Amniotic epithelial cell (primary cell): ENCODE results near the gene VPS37B.
"Not testable (repeated sequence)": the region's sequence is repeated elsewhere in the genome, so short reads cannot be mapped to it uniquely, and the experiment has no call there.

ENCODE experiments used
- DNase-seq: peaks from one replicate; pipeline ENCODE4 v3.0.0-alpha.2; 2010; ENCODE audit warnings: low read depth

Gene VPS37B

DNA sequence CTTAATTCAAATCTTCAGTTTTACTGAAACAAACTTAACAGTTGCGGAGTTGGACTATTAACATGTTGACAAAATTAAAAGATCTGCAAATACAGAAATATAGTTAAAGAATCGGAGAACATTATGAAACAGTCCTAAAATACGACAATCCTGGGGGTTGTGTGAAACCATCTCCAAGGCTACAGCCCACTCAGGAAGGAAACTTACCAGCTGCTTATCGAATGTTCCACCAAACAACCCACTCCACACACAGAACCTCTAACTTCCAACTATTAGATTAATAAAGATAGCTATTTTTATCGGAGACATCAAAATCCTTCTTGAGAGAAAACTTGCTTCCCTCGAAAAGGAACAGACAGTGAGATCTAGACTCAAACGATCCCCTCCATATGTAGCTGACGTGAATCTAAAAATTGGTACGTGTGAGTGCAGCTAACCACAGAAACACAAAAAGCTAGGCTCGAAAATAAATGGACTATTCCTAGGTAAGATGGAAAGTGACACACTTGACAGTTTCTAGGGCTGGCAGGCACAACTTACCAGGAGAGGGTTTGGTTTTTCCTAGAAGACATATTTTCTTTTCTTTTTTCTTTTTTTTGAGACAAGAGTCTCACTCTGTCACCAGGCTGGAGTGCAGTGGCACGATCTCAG lies 12.9 kb downstream of the VPS37B start:
- no peak for DNase-seq

DNA sequence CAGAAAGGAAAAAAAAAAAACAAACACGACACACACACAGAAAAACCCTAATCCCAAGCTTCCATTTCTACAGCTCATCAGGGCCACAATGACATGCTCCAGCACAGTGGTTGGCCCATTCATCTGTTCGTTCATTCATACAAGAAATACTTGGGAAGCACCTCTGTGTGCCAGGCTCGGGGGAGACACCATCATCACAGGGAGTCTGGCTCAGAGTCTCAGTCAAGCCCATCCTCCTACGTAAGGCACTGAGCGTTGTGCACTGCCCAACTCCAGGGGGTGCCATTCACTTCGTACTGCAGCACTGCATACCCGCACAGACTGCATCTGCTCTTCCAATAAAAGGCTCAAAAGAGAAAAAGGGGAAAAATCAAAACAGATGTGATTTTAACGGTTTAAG lies 15.3 kb downstream of the VPS37B start:
- peak; percentile 70 for DNase-seq

DNA sequence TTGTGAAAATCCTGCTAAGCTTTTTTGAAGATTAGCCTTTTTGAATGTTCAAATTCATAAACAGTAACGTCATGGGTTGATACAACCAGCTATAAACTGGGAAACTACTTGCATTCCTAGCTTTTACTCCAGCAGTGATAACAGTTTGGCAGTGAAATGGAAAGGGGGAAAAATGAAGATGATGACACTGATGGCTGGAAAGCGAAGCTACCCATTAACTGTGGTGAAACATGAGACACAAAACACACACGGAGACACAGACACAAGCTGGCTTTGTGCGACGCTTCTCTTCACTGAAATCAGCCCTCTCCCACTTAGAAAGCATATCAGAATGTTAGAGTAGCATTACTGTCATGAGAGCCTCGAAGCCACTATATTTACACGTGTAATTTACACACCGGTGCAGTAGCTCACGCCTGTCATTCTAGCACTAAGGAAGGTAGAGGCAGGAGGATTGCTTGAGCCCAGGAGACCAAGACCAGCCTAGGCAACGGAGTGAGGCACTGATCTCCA lies 15.7 kb downstream of the VPS37B start:
- peak; percentile 88 for DNase-seq

DNA sequence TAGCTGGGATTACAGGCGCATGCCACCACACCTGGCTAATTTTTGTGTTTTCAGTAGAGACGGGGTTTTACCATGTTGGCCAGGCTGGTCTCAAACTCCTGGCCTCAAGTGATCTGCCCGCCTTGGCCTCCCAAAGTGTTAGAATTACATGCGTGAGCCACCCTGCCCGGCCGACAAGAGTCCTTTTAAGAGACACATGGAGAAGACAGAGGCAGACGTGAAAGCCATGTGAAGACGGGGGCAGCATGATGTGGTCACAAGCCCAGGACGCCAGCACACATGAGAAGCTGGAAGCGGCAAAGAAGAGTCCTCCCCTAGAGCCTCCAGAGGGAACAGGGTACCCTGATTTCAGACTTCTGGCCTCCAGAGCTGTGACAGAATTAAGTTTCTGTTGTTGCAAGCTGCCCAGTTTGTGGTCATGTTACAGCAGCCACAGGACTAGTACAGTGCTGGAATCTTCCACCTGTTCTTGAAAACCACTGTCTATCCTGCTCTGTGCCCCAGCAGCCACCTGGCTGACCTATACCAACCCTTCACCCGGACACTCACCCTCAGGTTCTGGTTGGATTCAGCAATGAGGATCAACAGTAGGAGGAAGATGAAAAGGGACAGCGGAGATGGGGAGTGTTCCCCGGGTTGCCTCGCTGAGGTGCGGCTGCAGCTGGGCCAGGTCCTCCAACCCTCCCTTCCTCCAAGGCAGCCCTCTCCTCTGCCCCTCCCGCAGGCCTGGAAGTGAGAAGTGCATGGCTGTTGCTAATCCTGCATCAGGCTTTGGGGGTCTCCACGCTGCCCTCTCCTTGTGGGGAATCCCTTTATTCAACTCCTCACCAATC lies 16.9 kb downstream of the VPS37B start:
- DNase-seq, result no peak

DNA sequence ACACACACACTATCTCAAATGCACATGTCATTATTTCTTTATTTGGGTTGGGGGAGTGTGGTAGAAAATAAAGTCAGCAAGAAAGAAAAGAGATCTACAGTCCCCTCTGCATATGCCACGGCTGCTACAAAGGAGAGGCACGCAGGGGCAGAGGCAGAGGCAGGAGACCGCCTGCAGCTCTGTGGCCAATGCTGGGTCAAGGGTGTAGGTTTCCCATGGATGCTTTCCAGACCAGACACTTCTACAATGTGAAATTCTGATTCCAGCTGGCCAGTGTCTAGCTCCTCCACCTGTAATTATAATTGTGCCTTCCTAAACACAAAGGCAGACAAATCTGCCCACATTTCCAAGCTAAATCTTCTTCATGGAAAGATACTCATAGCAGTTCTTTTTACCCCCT lies 19.2 kb downstream of the VPS37B start:
- DNase-seq, result no peak

DNA sequence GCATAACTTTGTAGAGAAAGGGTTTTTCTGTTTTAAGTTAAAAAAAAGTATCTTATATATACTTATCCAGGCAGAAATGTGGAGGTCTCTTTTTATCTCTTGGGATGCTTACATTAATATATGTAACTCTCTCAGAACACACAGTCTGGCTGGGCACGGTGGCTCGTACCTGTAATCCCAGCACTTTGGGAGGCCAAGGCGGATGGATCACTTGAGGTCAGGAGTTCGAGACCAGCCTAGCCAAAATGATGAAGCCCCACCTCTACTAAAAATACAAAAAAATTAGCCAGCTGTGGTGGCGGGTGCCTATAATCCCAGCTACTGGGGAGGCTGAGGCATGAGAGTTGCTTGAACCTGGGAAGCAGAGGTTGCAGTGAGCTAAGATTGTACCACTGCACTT lies 19.6 kb downstream of the VPS37B start:
- DNase-seq, result not testable (repeated sequence)

DNA sequence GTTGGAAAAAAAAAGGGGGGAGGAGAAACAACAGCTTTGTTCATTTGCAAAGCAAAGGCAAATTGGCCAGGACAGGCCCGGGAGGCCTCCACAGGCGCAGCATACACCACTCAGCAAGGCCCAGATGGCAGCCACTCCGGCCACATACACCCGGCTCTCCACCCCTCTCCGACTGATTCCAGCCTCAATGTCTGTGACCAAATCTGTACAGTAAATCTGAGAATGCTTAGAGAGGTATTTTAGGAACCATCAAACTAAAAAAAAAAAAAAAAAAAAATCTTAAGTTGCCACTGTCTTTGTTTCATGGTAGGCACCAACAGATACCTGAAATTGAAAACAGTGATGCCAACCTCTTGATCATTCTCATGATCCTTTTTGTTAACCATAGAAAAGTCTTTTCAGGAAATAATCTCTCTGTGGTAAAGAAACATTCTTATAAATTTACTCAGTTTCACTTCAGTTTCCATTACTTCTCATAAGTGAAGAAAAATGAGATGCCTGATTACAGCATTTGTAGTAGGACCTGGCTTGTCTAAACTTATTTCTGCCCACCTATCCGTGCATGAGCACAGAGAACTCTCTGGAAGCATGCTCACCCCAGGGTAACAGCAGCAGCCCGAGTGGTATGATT lies 20.2 kb downstream of the VPS37B start:
- no peak for DNase-seq

DNA sequence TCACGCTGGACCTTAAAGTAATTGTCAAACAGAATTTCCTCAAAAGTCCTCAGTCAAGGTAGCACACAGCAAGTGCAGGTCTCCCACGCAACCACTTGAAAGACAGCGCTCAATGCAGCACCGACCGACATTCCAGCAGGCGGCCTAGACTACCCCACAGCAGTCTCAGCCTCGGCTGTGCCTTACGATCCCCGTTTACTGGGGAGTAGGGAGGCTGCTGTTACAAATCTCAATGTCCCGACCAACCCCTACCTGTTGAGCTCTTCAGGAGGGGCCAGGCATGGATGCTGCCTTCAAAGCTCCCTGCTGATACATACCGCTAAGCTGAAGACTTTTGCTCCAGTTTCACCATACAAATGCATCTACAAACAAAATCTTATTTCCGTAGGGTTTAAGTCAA lies 21.8 kb downstream of the VPS37B start:
- DNase-seq, result peak; percentile 16

DNA sequence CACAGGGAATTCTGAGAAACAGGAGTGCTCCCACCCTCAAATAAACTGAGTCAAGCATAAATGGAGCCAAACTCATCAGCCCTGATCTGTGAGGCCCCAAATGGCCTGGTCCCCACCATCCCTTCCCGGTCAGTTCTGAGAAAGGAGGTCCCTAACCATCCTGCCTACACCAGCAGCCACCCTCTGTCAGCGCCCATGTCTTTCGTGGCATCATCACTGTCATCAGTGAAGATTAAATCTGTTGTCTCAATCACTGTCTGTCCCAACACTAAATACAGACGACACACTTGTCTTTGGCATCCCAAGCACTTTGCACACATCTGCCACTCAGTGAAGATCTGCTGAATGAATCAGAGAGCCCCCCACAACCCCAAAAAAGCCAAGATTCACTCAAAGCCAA lies 22.4 kb downstream of the VPS37B start:
- no peak for DNase-seq

DNA sequence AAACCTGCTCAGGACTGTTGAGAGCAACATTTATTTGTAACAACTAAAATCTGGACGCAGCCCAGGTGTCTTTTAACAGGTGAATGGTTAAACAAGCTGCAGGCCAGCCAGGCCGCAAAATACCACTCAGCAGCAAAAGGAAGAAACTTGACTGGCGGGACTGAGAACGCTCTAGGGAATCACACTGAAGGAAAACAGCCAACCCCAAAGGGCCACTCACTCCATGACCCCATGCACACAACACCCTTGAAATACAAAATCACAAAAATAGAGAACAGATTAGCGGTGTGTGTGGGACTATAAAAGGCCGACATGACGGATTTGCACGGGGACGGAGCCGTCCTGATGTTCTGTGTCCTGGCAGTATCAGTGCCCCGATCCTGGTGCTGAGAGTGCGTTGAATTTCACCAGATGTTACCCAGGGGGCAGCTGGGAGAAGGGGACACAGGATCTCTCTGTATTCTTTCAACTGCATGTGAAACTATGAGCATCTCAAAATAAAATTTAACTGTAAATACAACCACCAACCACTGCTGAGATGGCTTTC lies 23.0 kb downstream of the VPS37B start:
- DNase-seq, result no peak

DNA sequence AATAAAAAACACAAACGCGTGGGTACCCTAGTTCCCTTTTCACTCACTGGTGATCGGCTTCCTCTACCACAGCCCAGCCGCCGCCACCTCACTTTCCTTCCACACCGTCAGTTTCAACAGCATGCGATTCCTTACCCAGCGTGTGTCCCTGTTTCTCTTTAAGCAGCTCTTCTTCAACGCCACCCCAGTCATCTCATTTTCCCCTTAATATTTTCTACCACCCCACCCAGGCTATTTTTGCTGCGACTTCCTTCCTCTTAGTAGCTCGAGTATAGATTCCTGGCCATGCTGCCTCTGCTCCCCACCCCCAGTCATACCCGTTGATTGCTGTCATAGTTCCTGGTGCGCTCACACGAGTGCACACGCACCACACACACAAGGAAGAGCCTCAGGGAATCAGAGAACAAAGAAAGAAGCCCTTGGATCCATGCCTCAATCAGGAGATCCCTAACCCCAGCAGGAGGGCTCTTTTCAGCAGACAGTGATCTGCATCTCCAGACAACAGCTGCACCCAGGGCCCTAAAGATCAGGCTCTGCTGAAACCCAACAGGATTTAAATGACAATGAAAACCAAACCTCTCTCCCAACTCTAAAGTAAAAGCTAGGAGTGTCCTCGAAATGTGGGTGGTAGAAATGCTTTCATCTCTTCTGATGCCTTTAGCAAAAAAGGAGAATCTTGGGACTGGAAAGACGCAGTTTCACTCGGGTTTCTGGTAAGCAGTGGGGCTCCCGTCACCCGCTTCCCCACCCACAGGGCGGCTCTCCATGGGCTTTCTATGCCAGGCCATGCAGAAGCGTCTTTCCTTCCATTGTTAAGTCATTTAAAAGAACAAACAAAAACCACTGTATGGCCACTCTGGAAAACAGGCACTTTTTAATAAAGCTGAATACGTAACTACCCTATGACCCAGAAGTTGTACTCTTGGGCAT lies 23.8 kb downstream of the VPS37B start:
- peak; percentile 36 for DNase-seq

DNA sequence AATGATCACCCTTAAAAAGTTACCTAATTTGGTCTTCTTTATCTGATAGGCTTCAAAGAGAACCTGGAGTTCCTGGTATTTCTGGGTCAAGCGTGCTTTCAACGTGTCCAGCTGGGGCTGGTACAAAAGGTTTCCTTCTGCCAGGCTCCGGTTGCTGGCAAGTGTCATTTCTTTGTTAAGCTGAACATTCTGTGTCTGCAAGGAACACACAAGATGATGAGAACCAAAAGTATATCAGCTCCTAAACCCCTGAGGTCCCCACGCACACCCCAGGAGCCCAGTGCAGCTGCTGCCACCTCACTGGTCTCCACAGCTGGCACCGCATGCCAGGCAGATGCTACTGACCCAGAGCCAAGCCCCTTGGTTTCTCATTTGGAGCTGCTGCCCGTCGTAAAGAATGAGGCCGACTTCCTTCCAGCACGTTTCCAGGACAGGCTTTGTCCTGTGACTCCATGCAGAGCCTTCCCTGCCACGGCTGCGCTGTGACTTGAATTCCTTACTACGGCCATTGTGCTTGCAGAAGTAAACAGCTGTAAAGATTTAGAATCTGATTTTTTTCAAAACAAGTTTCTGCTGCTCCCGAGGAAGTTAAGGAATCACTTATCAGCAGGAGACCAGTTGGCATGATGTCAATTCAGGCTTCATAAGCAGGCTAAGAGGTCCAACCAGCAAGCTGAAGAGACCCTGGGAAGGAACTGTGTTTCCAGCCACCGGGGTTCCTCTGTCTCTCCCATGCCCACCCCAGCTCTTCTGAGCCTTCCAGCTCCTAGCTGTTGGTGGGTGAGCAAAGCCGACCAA lies 24.9 kb downstream of the VPS37B start:
- peak; percentile 34 for DNase-seq

DNA sequence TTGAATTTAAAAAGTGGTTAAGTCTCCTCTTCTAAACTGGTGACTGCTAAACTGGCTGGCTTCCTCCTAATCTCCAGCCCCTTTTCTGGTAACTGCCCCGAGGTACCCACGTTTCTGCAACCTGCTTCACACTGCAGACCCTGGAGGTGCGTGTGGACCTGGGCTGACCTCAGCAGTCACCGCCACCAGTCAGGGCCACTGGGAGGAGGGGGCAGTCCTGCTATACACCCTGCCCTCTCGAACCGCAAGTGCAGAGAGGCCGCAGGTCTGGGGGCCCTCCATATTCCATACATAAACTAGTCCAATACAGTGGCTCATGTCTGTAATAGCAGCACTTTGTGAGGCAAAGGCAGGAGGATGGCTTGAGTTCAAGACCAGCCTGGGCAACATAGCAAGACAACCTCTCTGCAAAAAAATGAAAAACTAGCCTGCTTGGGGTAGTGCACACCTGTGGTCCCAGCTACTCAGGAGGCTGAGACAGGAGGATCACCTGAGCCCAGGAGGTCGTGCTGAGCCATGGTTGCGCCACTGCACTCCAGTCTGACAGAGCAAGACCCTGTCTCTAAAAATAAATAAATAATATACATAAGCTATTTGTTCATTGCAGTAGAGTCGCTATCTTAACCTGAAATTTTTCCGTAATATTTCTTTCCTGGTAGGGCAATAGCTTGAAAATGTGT lies 25.6 kb downstream of the VPS37B start:
- no peak for DNase-seq

DNA sequence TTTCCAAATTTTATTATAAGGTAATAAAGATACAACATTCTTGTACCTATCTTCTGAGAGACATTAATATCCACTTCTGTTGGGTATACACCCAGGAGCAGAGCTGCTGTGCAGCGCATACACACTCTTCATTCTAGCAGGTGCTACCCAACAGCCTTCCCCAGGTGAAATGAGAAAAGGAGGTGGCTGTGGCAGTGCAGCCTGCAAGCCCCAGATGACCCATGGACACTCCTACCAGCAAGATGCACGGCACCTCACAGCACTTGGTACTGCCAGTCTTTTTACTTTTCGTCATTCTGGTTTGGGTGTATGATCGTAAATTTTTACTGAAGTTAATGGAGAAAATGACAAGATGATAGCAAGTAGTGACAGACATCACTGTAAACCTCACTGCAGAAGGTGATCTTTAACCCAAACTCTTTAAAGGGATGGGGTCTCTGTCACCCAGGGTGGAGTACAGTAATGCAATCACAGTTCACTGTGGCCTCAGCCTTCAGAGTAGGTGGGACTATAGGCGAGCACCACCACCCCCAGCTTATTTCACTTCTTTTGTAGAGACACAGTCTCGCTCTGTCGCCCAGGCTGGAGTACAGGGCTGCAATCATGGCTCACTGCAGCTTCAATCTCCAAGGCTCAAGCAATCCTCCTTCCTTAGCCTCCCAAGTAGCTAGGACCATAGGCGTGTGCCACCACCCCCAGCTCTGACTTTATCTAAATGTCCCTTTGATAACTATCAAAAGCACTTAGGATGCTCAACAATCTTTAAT lies 26.5 kb downstream of the VPS37B start:
- DNase-seq, result no peak

DNA sequence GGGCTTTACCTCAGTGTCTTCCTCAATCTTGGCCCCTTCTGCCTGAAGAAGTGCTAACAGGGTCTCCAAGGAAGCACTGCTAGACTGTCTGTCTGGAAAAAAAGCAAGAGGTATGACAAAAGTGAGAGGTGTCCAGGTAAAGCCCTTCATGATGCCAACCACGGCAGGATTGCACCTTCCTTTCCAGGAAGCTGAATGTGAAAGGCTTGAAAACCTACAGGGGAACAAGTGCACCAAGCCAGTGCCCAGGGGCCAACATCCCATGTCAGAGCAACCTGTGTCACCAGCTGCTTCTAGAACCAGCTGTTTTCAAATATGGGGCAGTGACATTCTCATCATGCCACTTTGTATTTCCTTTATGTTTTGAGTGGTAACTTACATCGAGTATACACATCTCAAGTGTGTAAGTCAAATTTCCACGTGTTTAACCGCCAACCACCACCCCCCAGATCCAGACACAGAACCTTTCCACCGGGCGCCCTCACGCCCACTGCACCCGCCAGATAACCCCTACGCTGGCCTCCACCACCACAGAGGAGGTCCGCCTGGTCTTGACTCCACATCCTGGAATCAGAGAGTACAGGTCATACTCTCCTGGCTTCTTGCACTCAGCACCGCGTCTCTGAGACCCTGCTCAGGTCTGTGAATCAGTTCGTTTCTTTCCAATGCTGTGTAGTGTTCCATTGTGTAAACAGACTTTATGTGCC lies 27.3 kb downstream of the VPS37B start:
- DNase-seq, result no peak

DNA sequence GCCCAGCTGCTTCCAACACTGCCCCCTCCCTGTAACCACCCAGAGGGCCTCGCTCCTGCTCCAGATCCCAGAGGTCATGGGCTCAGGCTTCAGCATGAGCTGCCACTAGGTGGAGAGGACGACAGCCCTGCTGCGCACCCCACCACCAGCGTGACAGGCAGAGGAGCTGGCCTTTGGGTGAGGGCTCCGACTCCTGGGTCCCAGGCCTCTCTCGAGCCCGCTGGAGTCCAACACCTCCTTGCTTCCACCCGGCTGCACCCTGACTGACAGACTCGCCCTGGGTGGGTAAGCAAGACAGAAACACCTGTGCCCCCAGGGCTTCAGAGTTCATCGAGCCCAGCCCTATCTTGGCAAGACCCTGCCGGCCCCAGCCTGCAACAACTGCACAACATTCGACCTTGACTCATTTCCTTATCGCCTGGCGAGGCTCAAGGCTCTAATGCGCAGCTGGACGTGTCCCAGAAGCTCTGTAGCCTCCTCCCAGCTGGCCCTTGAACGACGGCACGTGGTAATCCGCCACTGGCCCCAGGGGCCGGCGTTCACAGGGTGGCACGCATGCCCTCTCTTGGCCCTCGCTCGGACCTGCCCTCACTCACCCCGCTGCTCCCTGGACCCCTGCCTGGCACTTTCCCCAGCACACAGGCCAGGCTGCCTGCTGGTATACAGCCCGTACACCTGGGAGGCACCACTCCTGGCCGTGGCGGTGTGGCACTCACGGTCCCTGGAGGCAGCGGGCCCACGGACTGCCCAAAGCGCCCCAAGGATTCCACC lies 28.0 kb downstream of the VPS37B start:
- DNase-seq, result no peak

DNA sequence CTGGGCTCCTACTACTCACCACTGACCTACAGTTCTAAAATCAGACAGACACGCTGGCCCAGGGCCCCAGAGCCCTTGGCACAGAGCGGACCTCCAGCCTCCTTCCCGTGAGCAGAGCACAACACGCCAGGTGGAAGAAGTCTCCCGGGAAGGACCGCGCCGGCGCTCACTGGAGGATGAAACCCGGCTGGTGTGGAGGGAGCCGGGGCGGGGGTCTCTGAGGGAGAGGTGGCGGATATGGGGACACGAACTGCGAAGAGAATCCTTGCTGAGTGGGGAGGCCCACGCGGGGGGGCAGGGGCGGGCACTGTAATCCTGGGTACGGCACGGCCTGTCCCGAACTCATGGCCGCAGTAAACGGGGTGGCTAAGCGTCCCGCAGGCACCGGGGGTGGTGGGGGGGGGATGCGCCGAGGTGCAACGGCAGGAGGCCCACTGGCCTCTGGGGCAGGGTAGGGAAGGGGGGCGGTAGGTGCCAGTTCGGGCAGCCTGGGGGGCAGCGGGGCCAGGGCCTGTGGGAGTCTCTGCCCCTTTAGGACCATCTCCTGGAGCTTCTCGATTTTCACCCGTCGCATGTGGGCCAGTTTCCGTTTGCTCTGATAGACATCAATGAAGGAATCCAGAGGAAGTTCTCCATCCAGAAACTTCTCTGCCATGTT lies 28.8 kb downstream of the VPS37B start:
- DNase-seq, result no peak
